Measurements from ENCODE around the gene IL1RAP.

DNA sequence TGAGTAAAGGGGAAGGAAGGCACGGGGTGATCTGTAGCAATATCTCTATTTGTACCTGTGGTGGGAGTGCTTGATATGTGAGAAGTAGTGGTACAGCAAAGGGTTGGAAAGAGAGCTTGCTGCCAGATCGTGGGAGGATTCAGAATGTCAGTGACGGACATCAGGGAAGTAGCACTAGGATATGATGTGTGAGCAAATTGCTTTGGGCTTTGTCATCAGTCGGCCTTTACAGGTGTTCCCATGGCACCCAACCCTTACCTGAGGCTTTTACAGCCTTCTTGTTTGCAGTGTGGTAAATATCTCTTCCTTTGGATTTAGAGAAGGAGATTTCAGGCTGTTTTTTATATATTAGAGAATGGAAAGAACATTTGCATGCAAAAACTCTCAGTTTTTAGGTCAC is 29.8 kb downstream of the IL1RAP start:
- TF ChIP-seq, protein P1, sequence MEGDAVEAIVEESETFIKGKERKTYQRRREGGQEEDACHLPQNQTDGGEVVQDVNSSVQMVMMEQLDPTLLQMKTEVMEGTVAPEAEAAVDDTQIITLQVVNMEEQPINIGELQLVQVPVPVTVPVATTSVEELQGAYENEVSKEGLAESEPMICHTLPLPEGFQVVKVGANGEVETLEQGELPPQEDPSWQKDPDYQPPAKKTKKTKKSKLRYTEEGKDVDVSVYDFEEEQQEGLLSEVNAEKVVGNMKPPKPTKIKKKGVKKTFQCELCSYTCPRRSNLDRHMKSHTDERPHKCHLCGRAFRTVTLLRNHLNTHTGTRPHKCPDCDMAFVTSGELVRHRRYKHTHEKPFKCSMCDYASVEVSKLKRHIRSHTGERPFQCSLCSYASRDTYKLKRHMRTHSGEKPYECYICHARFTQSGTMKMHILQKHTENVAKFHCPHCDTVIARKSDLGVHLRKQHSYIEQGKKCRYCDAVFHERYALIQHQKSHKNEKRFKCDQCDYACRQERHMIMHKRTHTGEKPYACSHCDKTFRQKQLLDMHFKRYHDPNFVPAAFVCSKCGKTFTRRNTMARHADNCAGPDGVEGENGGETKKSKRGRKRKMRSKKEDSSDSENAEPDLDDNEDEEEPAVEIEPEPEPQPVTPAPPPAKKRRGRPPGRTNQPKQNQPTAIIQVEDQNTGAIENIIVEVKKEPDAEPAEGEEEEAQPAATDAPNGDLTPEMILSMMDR (conservative IDR thresholded peaks at IDR 0.05 in 1 of 2, IDR thresholded peaks at IDR 0.05 in 1 of 2; ENCODE audit: extremely low read depth in 1 of 2, insufficient read depth in 1 of 2, low read depth in 1 of 2, low read length in 2 of 2) = no peak
- TF ChIP-seq EZH2 (IDR thresholded peaks at IDR 0.05; ENCODE audit: borderline replicate concordance, low read length) = no peak

All from mammary epithelial cell (primary cell).